ENCODE measurements around the gene SPTBN1. TPM values are rescaled to one million over a fixed set of nuclear protein-coding genes. Genes with fewer than 3 reads are reported as not detected.

SPTBN1 gene
- total RNA-seq, 2 experiments from 2014 or later = 132 to 183 TPM

GRCh38 chr2:54652540-54652939 is 196.4 kb downstream of the SPTBN1 start:
- H4K20me1 ChIP-seq (ENCODE audit: insufficient read depth, low read length) = no peaks in the 10 kb centered on the region
- H3K27ac ChIP-seq (ENCODE audit: low read depth, low read length, poor library complexity, severe bottlenecking) = no peak overlapping the region
- H3K4me2 ChIP-seq (ENCODE audit: low read length) = no peak overlapping the region
- no peak for TF ChIP-seq CTCF (conservative IDR thresholded peaks at IDR 0.05; ENCODE audit: low read length)
- no peak for TF ChIP-seq EZH2phosphoT487 (IDR thresholded peaks at IDR 0.05; ENCODE audit: borderline replicate concordance, low read depth, low read length)
- no peak overlapping the region for H3K4me3 ChIP-seq (ENCODE audit: low read depth, low read length, poor library complexity, severe bottlenecking)
- H3K36me3 ChIP-seq (ENCODE audit: insufficient read depth, low read length) = peaks cover 97% of the 10 kb centered on the region
- no peaks in the 10 kb centered on the region for H3K4me1 ChIP-seq (ENCODE audit: insufficient read depth, low read length, poor library complexity, severe bottlenecking)
- CTCF ChIA-PET (ENCODE audit: unreplicated experiment) = interaction anchor here (0.6 kb wide), 1 partner anchor 27 kb away, joined by 11 read pairs; no protein-coding TSS in a partner anchor
- H3K9me3 ChIP-seq (ENCODE audit: low read length) = no peaks in the 10 kb centered on the region
- H2AFZ ChIP-seq (ENCODE audit: low read length) = no peak overlapping the region
- POLR2A ChIA-PET = interaction anchor here (0.6 to 1.2 kb wide), 3 partner anchors 9 to 642 kb away, joined by 3 to 5 read pairs (median 4); no protein-coding TSS in a partner anchor
- no peaks in the 10 kb centered on the region for H3K9me2 ChIP-seq (ENCODE audit: insufficient read depth, low read length)
- H3K79me2 ChIP-seq (ENCODE audit: insufficient read depth, low read depth, low read length) = no peaks in the 10 kb centered on the region
- no TSS peak for BruUV-seq (replicated peaks)
- intact Hi-C loops (cut with micrococcal nuclease; ENCODE audit: unreplicated experiment) = no loop called here
- no peak for DNase-seq (ENCODE audit: low spot score)

GRCh38 chr2:54653572-54654204 is 197.6 kb downstream of the SPTBN1 start:
- Histone ChIP-seq H3K9me3 (ENCODE audit: low read length) (no peaks in the 10 kb centered on the region), H4K20me1 (ENCODE audit: insufficient read depth, low read length) (no peaks in the 10 kb centered on the region), H3K4me1 (ENCODE audit: insufficient read depth, low read length, poor library complexity, severe bottlenecking) (no peaks in the 10 kb centered on the region), H3K9me2 (ENCODE audit: insufficient read depth, low read length) (no peaks in the 10 kb centered on the region), H3K79me2 (ENCODE audit: insufficient read depth, low read depth, low read length) (no peaks in the 10 kb centered on the region), H3K4me3 (ENCODE audit: low read depth, low read length, poor library complexity, severe bottlenecking) (no peak overlapping the region), H3K4me2 (ENCODE audit: low read length) (no peak overlapping the region), H2AFZ (ENCODE audit: low read length) (no peak overlapping the region), H3K36me3 (ENCODE audit: insufficient read depth, low read length) (peaks cover 97% of the 10 kb centered on the region), H3K27ac (ENCODE audit: low read depth, low read length, poor library complexity, severe bottlenecking) (no peak overlapping the region)
- intact Hi-C loops (cut with micrococcal nuclease; ENCODE audit: unreplicated experiment) = no loop called here
- ChIA-PET POLR2A (no interaction called here), CTCF (ENCODE audit: unreplicated experiment) (no interaction called here)
- BruUV-seq (replicated peaks) = no TSS peak
- no peak for DNase-seq (ENCODE audit: low spot score)
- no peak for TF ChIP-seq CTCF (conservative IDR thresholded peaks at IDR 0.05; ENCODE audit: low read length)
- TF ChIP-seq EZH2phosphoT487 (IDR thresholded peaks at IDR 0.05; ENCODE audit: borderline replicate concordance, low read depth, low read length) = no peak

GRCh38 chr2:54655046-54655809 is 199.1 kb downstream of the SPTBN1 start:
- intact Hi-C loops (cut with micrococcal nuclease; ENCODE audit: unreplicated experiment) = no loop called here

More at GRCh38 chr2:54655046-54655809, 199.1 kb downstream of the SPTBN1 start:
- Histone ChIP-seq H4K20me1 (ENCODE audit: insufficient read depth, low read length) (no peaks in the 10 kb centered on the region), H2AFZ (ENCODE audit: low read length) (no peak overlapping the region), H3K4me1 (ENCODE audit: insufficient read depth, low read length, poor library complexity, severe bottlenecking) (no peaks in the 10 kb centered on the region), H3K4me2 (ENCODE audit: low read length) (no peak overlapping the region), H3K36me3 (ENCODE audit: insufficient read depth, low read length) (peaks cover 97% of the 10 kb centered on the region), H3K9me3 (ENCODE audit: low read length) (no peaks in the 10 kb centered on the region), H3K27ac (ENCODE audit: low read depth, low read length, poor library complexity, severe bottlenecking) (no peak overlapping the region), H3K9me2 (ENCODE audit: insufficient read depth, low read length) (no peaks in the 10 kb centered on the region), H3K79me2 (ENCODE audit: insufficient read depth, low read depth, low read length) (no peaks in the 10 kb centered on the region), H3K4me3 (ENCODE audit: low read depth, low read length, poor library complexity, severe bottlenecking) (no peak overlapping the region)
- DNase-seq (ENCODE audit: low spot score) = no peak
- no peak for TF ChIP-seq CTCF (conservative IDR thresholded peaks at IDR 0.05; ENCODE audit: low read length)
- TF ChIP-seq EZH2phosphoT487 (IDR thresholded peaks at IDR 0.05; ENCODE audit: borderline replicate concordance, low read depth, low read length) = no peak
- BruUV-seq (replicated peaks) = no TSS peak
- CTCF ChIA-PET (ENCODE audit: unreplicated experiment) = no interaction called here
- POLR2A ChIA-PET = no interaction called here

Data from OCI-LY7 (cell line).